ENCODE results near the gene CLSTN2.

- TF ChIP-seq, protein P1, sequence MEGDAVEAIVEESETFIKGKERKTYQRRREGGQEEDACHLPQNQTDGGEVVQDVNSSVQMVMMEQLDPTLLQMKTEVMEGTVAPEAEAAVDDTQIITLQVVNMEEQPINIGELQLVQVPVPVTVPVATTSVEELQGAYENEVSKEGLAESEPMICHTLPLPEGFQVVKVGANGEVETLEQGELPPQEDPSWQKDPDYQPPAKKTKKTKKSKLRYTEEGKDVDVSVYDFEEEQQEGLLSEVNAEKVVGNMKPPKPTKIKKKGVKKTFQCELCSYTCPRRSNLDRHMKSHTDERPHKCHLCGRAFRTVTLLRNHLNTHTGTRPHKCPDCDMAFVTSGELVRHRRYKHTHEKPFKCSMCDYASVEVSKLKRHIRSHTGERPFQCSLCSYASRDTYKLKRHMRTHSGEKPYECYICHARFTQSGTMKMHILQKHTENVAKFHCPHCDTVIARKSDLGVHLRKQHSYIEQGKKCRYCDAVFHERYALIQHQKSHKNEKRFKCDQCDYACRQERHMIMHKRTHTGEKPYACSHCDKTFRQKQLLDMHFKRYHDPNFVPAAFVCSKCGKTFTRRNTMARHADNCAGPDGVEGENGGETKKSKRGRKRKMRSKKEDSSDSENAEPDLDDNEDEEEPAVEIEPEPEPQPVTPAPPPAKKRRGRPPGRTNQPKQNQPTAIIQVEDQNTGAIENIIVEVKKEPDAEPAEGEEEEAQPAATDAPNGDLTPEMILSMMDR (conservative IDR thresholded peaks at IDR 0.05 in 1 of 2, IDR thresholded peaks at IDR 0.05 in 1 of 2; ENCODE audit: extremely low read depth in 1 of 2, insufficient read depth in 1 of 2, low read depth in 1 of 2, low read length in 2 of 2) = no peak
- TF ChIP-seq EZH2 (IDR thresholded peaks at IDR 0.05; ENCODE audit: borderline replicate concordance, low read length) = no peak
Measured at GRCh38 chr3:140472306-140473020, 537.5 kb downstream of the CLSTN2 start.
